GM19239 (cell line): Measurements from ENCODE around the gene HJV.
"Not testable (repeated sequence)": the region's sequence is repeated elsewhere in the genome, so short reads cannot be mapped to it uniquely, and the experiment has no call there.

ENCODE experiments used
- DNase-seq: peaks from one replicate; pipeline ENCODE4 v3.0.0; 2011; ENCODE audit warnings: low spot score; ENCODE audit not compliant: insufficient read length
- FAIRE-seq: peaks from 2 replicates; lab custom pipeline; 2011; peaks lifted over from hg19 to GRCh38; lab: Jason Lieb, UNC

Gene HJV, protein sequence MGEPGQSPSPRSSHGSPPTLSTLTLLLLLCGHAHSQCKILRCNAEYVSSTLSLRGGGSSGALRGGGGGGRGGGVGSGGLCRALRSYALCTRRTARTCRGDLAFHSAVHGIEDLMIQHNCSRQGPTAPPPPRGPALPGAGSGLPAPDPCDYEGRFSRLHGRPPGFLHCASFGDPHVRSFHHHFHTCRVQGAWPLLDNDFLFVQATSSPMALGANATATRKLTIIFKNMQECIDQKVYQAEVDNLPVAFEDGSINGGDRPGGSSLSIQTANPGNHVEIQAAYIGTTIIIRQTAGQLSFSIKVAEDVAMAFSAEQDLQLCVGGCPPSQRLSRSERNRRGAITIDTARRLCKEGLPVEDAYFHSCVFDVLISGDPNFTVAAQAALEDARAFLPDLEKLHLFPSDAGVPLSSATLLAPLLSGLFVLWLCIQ

GRCh38 chr1:146021622-146022402, at the start of gene HJV:
Gene HJV, minus strand, starts transcription at chr1:146021735. Its CDS starts 1,504 bp downstream, at chr1:146020231.
- DNase-seq (no peak), FAIRE-seq (no peak)

- FAIRE-seq, DNase-seq: not testable (repeated sequence)
These were observed 37.6 kb upstream of the HJV start for GRCh38 chr1:146059148-146059547.

DNA sequence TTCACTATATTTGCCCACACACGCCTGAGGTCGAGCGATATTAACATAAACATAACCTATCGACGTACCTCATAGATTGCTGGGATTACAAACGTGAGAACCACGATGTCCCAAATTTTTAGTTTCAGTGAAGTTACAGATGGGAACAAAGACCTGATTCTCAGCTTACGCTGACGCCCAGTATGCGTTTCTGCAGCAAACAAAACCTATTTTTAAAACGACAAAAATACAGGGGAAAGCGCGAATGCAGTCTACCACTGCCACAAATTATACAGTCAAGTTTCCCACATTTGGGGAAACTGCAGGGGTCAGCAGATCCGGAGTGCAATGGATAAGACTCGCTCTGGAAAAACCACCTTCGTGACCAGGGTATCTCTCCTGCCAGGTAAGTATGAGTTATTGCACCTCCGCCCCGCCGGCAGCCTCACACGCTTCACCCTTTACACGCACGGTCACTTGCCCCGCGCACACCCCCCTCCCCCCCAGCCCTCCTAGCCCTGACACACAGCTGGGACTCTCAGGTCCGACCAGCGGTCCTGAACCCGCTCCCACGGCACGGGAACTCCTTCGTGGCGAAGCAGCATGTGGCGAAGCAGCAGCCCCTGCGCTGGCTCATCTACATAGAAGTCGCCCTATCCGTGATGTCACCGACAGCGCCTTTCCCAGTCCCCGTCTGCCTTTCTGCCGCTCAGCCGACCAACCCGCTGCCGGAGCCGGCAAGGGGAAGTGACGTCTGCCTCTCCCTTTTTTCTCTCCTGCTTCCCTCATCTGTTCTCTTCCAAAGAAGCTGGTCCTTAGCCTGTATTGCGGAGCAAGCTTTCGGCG, 30.5 kb upstream of the HJV start:
- FAIRE-seq = peak; percentile 21
- not testable (repeated sequence) for DNase-seq

GRCh38 chr1:146051452-146051851, 29.9 kb upstream of the HJV start:
- no peak for FAIRE-seq
- DNase-seq = no peak

GRCh38 chr1:146050652-146050963, 29.1 kb upstream of the HJV start:
- DNase-seq, FAIRE-seq: not testable (repeated sequence)

GRCh38 chr1:146049866-146050651, 28.5 kb upstream of the HJV start:
- DNase-seq, FAIRE-seq: not testable (repeated sequence)

- FAIRE-seq (no peak), DNase-seq (no peak)
These were observed 27.9 kb upstream of the HJV start for GRCh38 chr1:146049436-146049835.

DNA sequence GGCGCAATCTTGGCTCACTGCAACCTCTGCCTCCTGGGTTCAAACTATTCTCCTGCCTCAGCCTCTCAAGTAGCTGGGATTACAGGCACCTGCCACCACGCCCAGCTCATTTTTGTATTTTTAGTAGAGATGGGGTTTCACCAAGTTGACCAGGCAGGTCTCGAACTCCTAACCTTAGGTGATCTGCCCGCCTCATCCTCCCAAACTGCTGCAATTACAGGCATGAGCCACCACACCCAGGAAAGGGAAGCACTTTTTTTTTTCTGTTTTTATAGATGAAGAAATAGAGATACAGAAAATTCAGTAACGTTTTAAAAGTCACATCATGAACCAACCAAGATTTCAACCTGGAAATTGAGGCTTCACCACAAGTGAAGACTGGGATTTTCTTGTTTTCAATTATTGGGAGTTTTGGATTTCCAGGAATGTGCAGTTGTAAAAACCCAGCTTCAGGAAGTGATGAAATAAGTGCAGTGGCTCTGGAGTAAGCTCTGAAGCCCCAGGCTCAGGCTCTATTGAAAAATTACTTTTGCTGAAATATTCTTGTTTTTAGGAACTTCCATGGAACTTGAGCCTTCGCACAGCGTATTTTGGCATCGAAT, 27.1 kb upstream of the HJV start:
- FAIRE-seq, DNase-seq: not testable (repeated sequence)

DNA sequence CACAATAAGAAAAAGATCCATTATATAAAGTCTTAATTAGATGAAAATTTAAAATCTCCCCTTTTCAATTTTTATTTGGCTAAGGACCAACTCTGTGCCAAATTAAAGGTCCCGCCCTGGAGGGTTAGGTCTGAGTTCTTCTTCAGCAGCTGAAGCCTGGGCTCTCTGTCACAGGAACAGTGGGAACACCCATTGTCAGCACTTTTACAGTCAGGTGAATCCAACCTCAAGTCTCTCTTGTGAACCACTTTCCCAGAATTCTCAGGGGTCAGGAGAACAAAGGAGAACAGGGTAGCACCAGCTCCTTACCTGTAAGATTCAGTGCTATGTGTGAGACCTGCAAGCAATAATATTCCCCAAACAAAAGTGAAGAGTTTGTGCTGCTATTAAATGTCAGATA, 25.1 kb upstream of the HJV start:
- no peak for DNase-seq
- no peak for FAIRE-seq

GRCh38 chr1:146039844-146040194, 18.3 kb upstream of the HJV start:
- DNase-seq (no peak), FAIRE-seq (no peak)

DNA sequence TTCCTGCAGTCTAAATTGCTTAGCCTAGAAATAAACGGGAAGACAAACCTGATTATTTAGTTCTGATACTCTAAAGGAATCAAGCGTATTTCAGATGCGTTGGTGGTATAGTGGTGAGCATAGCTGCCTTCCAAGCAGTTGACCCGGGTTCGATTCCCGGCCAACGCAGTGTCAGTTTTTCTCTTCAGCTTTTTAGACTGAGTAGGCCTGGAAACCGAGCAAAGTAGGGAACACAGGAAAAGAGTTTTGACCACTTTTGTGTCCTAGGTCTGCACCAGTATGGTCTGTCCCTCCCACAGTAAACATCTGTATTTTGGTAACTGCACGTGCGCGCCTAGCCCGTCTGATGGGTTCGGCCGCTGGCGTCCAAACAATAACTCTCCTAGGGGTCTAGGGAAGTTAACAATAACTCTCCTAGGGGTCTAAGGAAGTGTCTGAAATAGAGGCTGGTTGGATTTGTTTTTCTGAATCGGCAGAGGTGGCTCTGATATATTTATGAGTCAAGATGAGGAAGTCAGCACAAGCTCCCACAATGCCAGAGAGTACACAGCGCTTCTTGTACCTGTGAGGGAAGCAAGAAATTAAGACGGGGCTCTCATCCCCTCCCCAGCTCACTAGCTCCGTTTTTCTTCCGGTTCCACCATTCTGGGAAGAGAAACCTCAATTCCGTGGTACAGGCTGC, 15.6 kb upstream of the HJV start:
- FAIRE-seq (peak; percentile 74), DNase-seq (no peak)

- DNase-seq (no peak), FAIRE-seq (no peak)
These were observed 14.9 kb upstream of the HJV start for GRCh38 chr1:146036241-146036964.

GRCh38 chr1:146035048-146035423, 13.5 kb upstream of the HJV start:
- no peak for DNase-seq
- FAIRE-seq = no peak

GRCh38 chr1:146032631-146033219, 11.2 kb upstream of the HJV start:
- no peak for DNase-seq
- FAIRE-seq = peak; percentile 70

GRCh38 chr1:146031476-146031875, 9.9 kb upstream of the HJV start:
- no peak for FAIRE-seq
- no peak for DNase-seq

DNA sequence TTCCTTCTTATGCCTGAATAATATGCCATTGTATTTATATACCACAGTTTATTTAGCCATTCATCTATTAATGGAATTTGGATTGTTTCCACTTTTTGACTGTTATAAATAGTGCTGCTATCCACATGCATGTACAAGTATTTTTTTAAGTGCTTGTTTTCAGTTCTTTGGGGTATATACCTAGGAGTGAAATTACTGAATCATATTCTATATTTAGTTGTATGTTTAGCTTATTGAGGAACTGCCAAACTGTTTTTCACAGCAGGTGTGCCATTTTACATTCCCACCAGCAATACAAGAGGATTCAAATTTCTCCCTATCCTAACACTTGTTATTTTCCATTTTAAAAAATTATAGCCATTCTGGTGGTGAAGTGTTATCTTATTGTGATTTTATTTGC, 7.6 kb upstream of the HJV start:
- DNase-seq (no peak), FAIRE-seq (no peak)

DNA sequence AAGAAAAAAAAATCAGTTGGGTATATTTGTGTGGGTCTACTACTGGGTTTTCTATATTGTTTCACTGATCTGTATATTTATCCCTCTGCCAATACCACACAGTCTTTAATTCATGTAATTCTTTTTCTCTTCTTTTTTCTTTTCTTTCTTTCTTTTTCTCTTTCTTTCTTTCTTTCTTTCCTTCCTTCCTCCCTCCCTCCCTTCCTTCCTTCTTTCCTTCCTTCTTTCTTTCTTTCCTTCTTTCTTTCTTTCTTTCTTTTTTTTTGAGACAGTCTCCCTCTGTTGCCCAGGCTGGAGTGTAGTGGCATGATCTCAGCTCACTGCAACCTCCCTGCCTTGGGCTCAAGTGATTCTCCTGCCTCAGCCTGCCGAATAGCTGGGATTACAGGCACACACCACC, 5.1 kb upstream of the HJV start:
- FAIRE-seq, DNase-seq: not testable (repeated sequence)
